ENCODE measurements around the gene CENPN.

CENPN gene

DNA sequence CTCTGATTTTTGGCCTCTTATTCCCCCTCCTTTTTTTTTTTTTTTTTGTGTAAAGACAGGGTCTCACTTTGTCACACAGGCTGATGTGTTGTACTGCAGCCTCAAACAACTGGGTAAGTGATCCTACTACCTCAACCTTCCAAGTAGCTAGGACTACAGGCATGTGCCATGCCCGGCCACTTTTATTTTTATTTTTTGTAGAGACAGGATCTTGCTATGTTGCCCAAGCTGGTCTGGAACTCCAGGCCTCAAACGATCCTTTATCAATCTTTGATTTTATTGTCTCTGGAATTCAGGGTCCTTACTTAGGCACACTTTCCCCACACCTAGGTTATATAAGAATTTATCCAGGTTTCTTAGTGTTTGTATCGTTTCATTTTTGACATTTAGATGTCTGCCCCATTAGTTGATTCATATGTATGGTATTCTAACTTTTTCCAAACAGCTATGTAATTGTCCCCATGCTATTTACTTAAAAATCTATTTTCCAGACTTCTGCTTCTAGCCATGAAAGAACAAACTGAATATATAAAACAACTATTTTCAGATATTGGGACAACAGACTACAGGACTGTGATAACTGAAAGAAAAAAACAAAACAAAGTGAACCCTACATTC lies 14.2 kb upstream of the CENPN start:
- no peak for FAIRE-seq

DNA sequence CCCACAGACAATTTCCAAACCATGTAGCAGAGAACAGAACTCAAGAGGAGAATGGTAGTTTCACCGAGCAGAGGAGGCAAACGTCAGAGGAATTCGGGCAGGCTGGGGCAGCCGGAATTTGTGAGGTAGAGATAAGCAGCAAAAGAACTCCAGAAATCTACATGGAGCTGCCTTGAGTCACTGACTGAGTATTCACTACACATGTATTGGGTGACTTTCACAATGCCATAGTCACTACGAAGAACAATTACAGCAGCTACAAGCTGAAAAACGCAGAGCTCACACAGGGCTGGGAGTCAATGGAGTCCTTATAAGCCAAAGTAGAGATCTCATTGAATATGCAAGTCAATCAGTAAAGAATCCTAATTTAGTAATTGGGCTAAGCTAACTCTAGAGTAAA lies 13.7 kb upstream of the CENPN start:
- no peak for FAIRE-seq

DNA sequence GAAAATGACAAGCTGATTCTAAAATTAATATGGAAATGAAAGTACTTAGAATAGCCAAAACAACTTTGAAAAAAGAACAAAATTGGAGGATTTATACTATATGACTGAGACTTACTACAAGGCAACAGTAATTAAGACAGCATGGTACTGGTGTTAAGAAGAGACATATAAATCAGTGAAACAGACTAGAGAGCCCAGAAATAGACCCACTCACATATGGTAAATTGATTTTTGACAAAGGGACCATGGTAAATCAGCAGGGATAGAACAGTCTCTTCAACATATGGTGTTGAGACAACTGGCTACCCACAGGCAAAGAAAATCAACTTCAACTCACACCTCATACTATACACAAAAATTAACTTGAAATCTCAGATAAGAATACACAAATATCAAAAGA lies 13.2 kb upstream of the CENPN start:
- FAIRE-seq, result no peak

DNA sequence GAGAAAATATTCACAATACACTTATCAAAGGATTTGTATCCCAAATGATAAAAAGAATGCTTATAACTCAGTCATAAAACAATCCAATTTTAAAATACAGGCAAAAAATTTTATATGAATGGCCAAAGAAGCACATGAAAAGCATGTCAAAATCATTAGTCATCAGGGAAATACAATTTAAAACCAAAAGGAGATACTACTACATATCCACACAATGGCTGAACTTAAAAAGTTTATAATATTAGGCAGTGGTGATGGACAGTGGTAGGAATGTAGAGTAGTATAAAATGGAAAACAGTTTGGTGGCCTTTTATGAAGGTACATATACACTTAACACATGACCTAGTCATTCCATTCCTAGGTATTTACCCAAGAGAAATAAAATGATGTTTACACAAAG lies 12.6 kb upstream of the CENPN start:
- FAIRE-seq, result no peak

DNA sequence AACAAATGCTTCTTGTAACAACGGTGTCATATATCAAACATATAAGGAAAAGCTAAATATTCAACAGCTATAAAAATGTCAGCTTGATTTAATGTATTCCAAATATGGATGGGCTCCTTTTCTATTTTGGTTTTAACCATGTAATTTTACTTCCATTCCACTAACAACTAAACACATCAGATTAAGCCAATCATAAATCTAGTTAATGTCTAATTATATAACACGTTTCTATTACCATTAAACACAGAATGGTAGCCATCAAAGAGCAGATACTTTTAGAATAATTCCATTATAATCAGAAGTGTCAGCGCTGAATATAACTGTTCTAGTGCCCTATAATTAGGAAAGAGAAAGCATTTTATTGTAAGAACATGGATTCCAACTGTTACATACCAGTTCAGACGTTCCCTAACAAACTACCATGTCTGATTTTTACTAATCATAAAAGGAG lies 10.3 kb upstream of the CENPN start:
- FAIRE-seq, result no peak

DNA sequence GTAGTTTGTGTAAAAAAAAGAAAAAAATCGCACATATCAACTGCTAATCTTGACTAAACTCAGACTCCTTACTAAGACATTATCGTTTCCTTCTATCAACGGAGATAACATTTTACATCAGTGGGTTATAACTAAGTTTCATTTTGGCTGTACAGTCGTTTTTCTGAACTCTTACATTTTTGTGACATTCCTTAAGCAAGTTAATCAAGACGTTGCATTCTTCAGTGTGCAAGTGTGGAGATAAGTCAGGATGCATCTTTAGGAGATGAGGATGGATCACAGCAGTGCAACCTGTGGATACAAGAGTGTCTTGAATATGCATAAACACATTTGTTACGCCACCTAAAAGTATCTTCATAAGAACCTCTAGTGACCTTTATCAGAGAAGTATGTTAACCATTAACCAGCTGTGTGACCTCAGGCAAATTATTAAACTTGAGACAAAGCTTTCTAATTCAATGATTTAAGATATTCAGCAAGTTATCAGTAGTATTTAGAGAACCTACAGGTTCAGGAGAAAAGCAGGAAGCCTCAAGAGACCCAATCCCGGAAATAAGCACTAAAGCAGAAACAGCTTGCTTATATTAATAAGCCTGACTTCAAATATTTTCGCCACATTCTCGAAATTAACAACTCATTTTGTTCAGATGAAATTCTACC lies 9.7 kb upstream of the CENPN start:
- FAIRE-seq, result no peak

DNA sequence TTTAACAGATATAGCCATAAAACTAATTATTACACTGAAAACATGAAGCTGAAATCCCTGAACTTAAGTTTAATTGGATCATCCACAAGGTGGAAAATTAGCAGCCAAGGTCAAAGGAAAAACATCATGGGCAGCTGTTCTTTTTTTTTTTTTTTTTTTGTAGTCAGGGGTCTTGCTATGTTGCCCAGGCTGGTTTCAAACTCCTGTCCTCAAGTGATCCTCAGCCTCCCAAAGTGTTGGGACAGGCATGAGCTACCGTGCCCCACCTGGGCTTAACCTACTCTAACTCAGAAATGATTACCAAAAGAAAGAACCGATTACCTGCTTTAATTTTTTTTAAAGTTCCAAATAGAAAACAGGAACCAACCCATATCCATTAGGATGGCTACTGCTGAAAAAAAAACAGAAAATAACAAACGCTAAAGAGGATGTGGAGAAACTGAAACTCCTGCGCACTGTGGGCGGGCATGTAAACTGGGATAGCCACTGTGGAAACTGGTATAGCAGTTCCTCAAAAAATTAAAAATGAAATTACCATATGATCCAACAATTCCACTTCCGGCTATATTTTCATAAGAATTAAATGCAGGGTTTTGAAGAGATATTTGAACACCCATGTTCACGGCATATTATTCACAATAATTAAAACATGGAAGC lies 8.9 kb upstream of the CENPN start:
- no peak for FAIRE-seq

DNA sequence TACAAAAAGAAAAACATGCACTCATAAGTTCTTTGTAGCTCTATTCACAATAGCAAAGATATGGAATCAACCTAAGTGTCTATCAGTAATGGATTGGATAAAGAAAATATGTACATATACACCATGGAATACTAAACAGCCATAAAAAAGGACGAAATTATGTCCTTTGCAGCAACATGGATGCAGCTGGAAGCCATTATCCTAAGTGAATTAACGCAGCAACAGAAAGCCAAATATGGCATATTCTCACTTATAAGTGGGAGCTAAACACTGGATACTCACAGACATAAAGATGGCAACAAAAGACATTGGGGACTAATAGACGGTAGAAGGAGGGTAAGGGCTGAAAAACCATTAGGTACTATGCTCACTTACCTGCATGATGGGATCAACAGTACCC lies 6.1 kb upstream of the CENPN start:
- no peak for FAIRE-seq

DNA sequence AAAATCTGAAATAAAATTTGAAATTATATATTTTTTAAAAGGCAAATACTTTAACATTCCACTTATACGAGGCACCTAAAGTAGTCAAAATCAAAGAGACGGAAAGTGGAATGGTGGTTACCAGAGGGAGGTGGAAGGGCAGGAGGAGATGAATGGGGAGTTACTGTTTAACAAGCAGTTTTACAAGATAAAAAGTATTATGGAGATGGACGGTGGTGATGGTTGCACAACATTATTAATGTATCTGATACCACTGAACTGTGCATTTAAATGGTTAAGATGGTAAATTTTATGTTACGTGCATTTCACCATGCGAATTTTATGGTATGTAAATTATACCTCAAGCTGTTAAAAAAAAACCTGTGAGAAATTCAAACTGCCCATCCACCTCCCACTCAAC lies 5.7 kb upstream of the CENPN start:
- no peak for FAIRE-seq

DNA sequence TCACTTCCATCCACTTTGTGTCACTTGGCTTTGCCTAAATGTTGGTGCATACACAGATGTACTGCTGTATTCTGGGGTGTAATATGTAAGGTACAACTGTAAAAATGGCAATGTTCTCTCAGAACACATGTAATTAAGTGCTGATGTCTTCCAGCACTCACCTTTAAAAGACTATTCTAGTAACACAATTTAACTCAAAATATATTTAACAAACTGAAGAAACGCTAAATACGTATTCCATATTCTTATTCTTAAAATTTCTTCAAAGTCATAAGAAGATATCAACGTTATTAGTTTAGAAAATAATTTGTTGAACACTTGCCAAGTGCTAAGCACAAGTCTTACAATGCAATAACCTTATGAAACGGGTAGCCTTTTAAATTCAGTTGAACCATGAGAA lies 4.0 kb upstream of the CENPN start:
- FAIRE-seq, result no peak

DNA sequence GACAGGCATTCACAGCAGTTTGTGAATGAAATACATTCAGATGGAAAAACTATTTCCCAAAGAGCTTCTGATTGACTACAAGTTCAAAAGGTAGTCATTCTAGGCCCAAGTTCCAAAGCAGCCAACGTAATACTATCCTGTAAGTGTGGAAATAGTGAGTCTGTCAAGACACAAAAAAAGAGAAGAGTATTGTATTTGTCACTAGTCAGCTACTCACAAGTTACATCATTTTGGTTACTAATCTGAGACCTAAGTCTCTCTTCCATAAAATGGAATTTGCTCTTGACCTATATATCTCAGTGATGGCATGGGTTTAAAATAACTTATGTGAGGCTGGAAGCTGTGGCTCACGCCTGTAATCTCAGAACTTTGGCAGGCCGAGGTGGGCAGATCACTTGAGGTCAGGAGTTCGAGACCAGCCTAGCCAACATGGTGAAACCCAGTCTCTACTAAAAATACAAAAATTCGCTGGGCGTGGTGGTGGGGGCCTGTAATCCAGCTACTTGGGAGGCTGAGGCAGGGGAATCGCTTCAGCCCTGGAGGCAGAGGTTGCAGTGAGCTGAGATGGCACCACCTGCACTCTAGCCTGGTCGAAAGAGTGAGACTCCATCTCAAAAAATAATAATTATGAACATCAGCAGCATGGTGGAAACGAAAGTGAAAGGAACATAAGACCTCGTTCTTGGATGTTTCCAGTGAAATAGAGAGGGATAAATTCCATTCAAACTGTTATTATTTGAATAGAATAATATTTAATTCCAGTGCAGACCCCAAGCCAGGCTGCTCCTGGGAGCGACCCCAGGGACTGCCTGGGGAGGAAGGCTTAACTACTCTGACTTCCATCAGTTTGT lies 3.2 kb upstream of the CENPN start:
- FAIRE-seq, result no peak

DNA sequence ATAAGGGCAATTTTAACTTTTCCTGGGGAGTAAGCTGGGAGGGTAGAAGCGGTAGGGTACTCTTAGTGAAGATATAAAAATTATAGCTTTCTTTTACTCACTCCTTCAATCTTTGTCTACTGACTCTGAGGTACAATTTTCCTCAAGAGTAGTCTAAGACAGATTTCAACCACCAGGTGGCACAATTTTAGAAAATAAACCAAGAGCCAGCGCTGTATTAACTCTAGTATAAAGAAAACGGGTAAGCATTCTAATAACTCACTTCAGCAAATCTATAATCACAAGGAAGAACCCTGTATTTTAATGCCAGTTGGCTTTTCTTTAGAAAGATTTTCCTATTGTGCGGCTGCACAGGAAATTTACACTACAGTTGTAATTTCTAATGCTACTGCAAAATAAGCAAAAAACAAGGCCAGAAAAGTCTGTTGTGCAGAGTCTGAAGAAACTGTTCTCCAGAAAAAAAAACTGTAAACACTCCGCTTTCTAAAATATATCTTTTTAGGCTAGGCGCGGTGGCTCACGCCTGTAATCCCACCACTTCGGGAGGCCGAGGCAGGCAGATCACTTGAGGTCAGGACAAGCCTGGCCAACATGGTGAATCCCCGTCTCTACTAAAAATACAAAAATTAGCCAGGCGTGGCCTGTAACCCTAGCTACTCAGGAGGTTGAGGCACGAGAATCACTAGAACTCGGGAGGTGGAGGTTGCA lies 2.2 kb upstream of the CENPN start:
- peak; percentile 19 for FAIRE-seq

DNA sequence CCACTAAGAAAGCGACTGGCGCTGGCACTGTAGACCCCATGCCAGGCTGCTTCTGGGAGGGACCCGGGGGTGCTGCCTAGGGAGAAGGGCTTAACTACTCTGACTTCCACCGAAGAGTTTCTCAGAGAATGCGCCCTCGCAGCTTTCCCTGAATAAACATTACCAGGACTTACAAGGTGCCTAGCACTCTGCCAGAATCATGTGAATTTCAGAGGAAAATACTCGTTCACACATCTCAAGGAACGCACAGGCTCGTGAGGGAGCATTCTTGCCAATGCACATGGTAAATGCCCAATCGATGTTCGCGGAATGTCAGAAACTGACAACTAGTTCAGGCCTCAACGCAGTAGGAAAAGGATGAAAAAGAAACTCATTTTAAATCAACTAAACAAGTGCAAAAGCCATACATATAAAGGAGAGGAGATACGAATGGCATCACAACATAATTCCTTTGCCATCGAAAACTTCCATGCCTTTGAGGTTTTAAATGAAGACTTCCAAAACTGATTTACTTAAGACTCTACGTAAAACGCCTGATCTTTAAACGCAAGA lies 1.3 kb upstream of the CENPN start:
- FAIRE-seq, result no peak

DNA sequence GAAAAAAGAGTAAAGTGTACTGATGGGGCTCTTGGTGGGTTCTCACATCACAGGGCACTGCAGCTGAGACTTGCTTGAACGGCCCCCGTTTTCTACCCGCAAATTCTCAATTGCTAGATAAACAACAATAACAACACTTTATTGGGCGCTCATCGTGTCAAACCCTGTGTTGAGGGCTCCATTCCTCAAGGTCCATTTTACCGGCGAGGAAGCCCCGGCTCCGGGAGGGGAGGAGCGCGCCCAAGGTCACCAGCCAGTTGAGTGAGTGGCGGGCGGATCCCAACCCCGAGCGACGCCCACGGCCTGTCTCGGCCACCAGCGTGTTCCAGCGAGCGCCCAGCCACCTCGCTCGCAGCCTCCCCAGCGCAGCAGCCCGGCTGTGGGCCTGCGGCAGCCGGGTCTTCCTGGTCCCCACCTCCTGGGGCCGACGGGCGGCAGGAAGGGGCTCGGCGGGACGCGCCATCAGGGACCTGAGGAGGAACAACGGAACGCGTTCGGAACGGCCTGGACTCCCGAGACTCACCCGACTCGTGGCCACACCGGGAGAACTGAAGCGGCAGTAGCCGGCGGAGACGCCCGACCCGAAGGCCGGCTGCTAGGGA lies 702 bp upstream of the CENPN start:
- FAIRE-seq, result no peak

DNA sequence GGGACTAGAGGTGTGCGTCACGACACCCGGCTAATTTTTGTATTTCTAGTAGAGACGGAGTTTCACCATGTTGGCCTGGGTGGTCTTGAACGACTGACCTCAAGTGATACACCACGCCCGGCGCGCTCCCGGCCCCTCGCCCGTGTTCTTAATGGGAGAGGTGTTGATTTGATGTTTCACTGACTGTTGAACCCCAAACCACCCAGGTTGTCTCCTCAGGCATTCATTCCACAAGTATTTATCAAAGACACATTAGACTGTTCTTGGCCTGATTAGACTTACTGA lies 1.4 kb downstream of the CENPN start:
- no peak for FAIRE-seq

DNA sequence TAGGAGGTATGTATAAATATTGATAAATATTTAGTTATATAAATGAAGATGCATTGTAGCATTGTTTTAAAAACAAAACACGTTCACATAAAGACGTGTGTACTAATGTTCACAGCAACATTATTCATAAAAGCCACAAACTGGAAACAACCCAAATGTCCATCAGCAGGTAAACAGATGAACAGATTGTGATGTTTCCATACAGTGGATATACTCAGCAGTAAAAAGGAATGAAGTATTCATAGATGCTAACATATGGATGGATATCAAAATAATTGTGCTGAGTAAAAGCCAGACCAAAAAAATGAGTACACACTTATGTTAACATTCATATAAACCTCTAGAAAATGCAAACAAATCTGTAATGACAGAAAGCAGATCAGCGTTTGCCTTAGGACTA lies 6.0 kb downstream of the CENPN start:
- no peak for FAIRE-seq

DNA sequence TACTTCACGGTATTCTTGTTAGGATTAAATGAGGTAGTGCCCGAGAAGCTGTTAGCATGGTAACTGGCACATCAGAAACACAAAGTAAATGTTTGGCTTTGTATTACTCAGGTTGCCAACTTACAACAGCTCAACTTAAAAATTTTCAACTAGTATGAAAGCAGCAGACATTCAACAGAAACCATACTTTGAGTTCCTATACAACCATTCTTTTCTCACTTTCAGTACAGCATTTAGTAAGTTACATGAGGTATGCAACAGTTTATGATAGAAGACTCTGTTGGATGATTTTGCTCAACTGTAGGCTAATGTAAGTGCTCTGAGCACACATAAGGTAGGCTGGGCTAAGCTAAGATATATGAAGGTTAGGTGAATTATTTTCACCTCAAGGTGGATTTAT lies 7.7 kb downstream of the CENPN start:
- FAIRE-seq, result no peak

DNA sequence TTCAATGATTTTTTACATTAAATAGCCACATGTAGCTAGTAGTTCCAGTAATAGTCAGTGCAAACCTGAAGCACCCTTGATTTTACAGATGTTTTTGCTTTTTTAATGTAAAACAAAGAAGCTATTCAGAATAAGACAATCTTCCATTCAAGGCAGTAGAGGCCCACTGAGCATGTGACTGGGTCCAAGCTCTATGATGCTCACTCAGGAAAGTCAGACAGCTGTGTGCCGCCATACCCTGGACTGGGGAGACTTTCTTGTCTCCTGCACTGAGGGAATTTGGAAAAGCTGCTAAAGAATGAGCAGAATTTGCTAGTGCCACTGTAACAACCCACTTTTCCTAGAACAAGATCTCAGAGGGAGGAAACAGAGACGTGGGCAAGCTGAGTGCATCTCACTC lies 11.5 kb downstream of the CENPN start:
- FAIRE-seq, result no peak

DNA sequence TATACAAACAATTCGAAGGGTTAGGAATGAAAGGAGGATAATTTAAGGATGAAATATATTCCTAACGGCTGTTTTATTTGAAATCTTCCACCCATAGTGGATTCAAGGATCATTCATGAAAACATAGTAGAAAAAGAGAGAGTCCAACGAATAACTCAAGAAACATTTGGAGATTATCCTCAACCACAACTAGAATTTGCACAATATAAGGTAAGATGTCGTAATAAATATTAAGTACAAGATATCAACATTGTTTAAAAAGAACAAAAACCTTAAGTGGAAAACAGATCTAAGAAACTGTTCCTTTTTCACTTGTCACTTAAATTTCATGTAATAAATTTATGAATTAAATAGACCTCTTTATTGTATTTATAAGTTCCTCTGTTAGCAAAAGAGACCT lies 19.4 kb downstream of the CENPN start:
- FAIRE-seq, result no peak

DNA sequence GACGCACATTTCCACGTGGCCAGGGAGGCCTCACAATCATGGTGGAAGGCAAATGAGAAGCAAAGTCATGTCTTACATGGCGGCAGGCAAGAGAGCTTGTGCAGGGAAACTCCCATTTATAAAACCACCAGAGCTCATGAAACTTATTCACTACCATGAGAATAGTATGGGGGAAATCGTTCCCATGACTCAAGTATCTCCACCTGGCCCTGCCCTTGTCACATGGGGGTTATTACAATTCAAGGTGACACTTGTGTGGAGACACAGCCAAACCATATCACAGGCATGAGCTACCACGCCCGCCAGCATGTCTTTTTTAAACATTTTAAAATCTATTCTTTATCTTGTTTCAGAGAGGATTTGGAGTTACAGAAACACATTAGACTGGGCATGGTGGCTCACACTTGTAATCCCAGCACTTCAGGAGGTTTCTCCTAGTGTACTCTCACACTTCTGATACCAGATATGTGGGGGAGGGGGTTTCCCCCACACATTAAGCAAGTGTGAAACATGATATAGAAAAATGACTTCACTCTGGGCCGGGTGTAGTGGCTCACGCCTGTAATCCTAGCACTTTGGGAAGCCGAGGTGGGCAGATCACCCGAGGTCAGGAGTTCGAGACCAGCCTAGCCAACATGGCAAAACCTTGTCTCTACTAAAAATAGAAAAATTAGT lies 23.1 kb downstream of the CENPN start:
- no peak for FAIRE-seq

DNA sequence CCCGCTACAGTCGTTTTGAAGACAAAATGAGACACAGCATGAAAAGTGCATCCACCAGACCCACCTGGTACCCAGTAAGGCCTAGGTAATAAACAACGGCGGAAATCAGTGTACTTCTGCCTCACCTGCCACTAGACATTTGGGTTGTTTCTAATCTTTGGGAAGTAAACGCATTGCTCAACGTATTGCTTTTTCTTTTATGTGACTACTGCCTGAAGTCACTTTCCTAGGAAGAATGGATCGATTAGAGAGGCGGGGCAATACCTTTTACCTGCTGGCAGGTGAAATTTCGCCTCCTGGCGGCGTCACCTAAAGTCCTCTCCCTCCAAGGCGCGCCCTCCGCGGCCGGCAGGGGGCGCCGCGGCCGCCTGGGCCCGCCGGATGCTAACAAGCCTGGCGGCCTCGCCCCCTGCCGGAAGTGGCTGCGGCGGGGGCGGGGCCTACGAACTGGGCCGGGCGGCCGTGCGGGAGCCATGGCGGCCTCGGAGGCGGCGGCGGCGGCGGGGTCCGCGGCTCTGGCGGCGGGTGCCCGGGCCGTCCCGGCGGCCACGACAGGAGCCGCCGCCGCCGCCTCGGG lies 28.5 kb downstream of the CENPN start, which contains the start of gene ATMIN:
Gene ATMIN, plus strand, starts transcription at position 445 of the 577 bp plus-strand sequence. Its CDS starts 29 bp downstream, at position 474.
- FAIRE-seq, result no peak

All from TTC549 (cell line).